OCI-LY7 (cell line): Measurements from ENCODE around the gene ELAVL2. TPM values are rescaled to one million over a fixed set of nuclear protein-coding genes. Genes with fewer than 3 reads are reported as not detected.

ENCODE experiments used
- BruUV-seq: library from RNA; stranded (reverse); fragments of 400-500 nt; replicated peaks from 2 replicates; lab custom pipeline; 2021; lab: Mats Ljungman, UMichigan
- CTCF ChIA-PET: fragments of 300-600 bp; sonication (Branson Sonifier 250); formaldehyde crosslinking; loops from one replicate; lab custom pipeline; 2022; ENCODE audit warnings: antibody characterized with exemption; ENCODE audit not compliant: unreplicated experiment; lab: Charles Lee
- POLR2A ChIA-PET: fragments of 300-600 bp; sonication (Branson Sonifier 250); formaldehyde crosslinking; loops from one replicate; lab custom pipeline; 2022; ENCODE audit warnings: antibody characterized with exemption; lab: Charles Lee
- DNase-seq: peaks from one replicate; pipeline ENCODE4 v3.0.0-alpha.2; 2015; ENCODE audit warnings: low spot score
- H2AFZ ChIP-seq: fragments of 200-600 bp; sonication (generic), shearing (Covaris generic); 2 replicates; pipeline ENCODE4 v1.6.1; 2014; ENCODE audit warnings: mild to moderate bottlenecking, antibody characterized with exemption, low read length, moderate library complexity
- H3K27ac ChIP-seq: fragments of 200-600 bp; sonication (generic); 2 replicates; pipeline ENCODE4 v1.5.1; 2014; ENCODE audit warnings: mixed run types, low read depth, mild to moderate bottlenecking, moderate library complexity, low read length, inconsistent platforms; ENCODE audit not compliant: poor library complexity, severe bottlenecking
- H3K36me3 ChIP-seq: fragments of 200-600 bp; sonication (generic); 2 replicates; pipeline ENCODE4 v1.6.1; 2014; ENCODE audit warnings: mild to moderate bottlenecking, antibody characterized with exemption, low read length, moderate library complexity, mixed read lengths; ENCODE audit not compliant: insufficient read depth
- H3K4me1 ChIP-seq: fragments of 200-600 bp; sonication (generic); 2 replicates; pipeline ENCODE4 v1.5.1; 2014; ENCODE audit warnings: mild to moderate bottlenecking, low read length; ENCODE audit not compliant: insufficient read depth, poor library complexity, severe bottlenecking
- H3K4me2 ChIP-seq: fragments of 200-600 bp; sonication (generic); 2 replicates; pipeline ENCODE4 v1.6.1; 2014; ENCODE audit warnings: mild to moderate bottlenecking, low read length
- H3K4me3 ChIP-seq: fragments of 200-600 bp; sonication (generic); 2 replicates; pipeline ENCODE4 v1.5.1; 2014; ENCODE audit warnings: mild to moderate bottlenecking, low read depth, low read length; ENCODE audit not compliant: poor library complexity, severe bottlenecking
- H3K79me2 ChIP-seq: fragments of 200-600 bp; sonication (generic); 2 replicates; pipeline ENCODE4 v1.6.1; 2016; ENCODE audit warnings: low read depth, mild to moderate bottlenecking, low read length, moderate library complexity, mixed read lengths; ENCODE audit not compliant: insufficient read depth
- H3K9me2 ChIP-seq: fragments of 200-600 bp; sonication (generic); 2 replicates; pipeline ENCODE4 v1.6.1; 2016; ENCODE audit warnings: mild to moderate bottlenecking, low read length, mixed read lengths; ENCODE audit not compliant: insufficient read depth
- H3K9me3 ChIP-seq: fragments of 200-600 bp; sonication (generic); 2 replicates; pipeline ENCODE4 v1.6.1; 2014; ENCODE audit warnings: mild to moderate bottlenecking, mixed run types, low read length, mixed read lengths
- H4K20me1 ChIP-seq: fragments of 200-600 bp; sonication (generic); 2 replicates; pipeline ENCODE4 v1.6.1; 2014; ENCODE audit warnings: mild to moderate bottlenecking, antibody characterized with exemption, low read length, moderate library complexity, mixed read lengths; ENCODE audit not compliant: insufficient read depth
- CTCF ChIP-seq: fragments of 200-600 bp; sonication (generic); conservative IDR thresholded peaks from 2 replicates; pipeline ENCODE4 v1.5.1; 2014; ENCODE audit warnings: mild to moderate bottlenecking, antibody characterized with exemption, low read length, moderate library complexity, mixed read lengths
- EZH2phosphoT487 ChIP-seq: fragments of 200-600 bp; sonication (generic); IDR thresholded peaks from 2 replicates; pipeline ENCODE4 v1.6.1; 2018; ENCODE audit warnings: low read depth, borderline replicate concordance, mild to moderate bottlenecking, mixed run types, antibody characterized with exemption, low read length, moderate library complexity, mixed read lengths
- intact Hi-C: fragments of 100-400 bp; cut with micrococcal nuclease; formaldehyde crosslinking; loops from one replicate; pipeline ENCODE4 v1.10.0; 2022; ENCODE audit not compliant: unreplicated experiment
- total RNA-seq, 2 experiments: library from RNA; depleted of rRNA in 1 of 2; stranded (reverse); fragments of >200 nt in 1 of 2; shearing (Covaris generic) in 1 of 2; gene quantifications; 2 replicates each; pipeline ENCODE4 v1.2.3, GENCODE V29; 2014 to 2022

ELAVL2 gene
- total RNA-seq, 2 experiments from 2014 or later, result not detected

DNA sequence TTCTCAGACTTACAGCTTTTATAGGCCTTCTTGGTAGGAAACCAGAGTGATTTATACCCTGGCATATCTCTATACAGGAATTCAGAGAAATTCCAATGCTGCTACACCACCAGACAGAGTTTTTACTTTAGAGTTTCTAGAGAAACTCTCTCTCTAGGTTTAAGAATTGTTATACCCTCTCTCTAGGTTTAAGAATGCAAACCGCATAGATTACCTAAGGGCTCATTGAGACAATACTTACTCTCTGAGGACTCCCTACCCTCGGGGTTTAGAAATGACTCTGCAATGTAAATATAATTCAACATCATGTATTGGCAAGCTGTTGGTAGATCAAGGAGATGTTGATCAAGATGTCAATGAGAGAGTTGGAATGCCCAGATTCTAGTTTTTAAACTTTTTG is 15.3 kb upstream of the ELAVL2 start:
- Histone ChIP-seq H3K4me1 (no peaks in the 10 kb centered on the region), H3K4me2 (no peak overlapping the region), H3K4me3 (no peak overlapping the region), H3K9me2 (no peaks in the 10 kb centered on the region), H2AFZ (no peak overlapping the region), H3K79me2 (no peaks in the 10 kb centered on the region), H4K20me1 (no peaks in the 10 kb centered on the region), H3K36me3 (no peaks in the 10 kb centered on the region), H3K9me3 (no peaks in the 10 kb centered on the region), H3K27ac (no peak overlapping the region)
- CTCF ChIA-PET, result no interaction called here
- no peak for DNase-seq
- intact Hi-C loops, result no loop called here
- no peak for TF ChIP-seq CTCF
- TF ChIP-seq EZH2phosphoT487, result no peak
- no TSS peak for BruUV-seq
- POLR2A ChIA-PET, result no interaction called here

- H3K4me2 ChIP-seq, result no peak overlapping the region
- ChIA-PET CTCF (no interaction called here), POLR2A (interaction anchor here (0.5 to 0.6 kb wide), 2 partner anchors 15 to 120 kb away, joined by 3 read pairs; no protein-coding TSS in a partner anchor)
- TF ChIP-seq CTCF, result no peak
- no peak for TF ChIP-seq EZH2phosphoT487
- no peak for DNase-seq
- intact Hi-C loops, result no loop called here
- H3K4me3 ChIP-seq, result no peak overlapping the region
- H3K9me2 ChIP-seq, result no peaks in the 10 kb centered on the region
- no peaks in the 10 kb centered on the region for H4K20me1 ChIP-seq
- no peaks in the 10 kb centered on the region for H3K79me2 ChIP-seq
- H2AFZ ChIP-seq, result no peak overlapping the region
- BruUV-seq, result no TSS peak
- no peaks in the 10 kb centered on the region for H3K4me1 ChIP-seq
- no peak overlapping the region for H3K27ac ChIP-seq
- H3K36me3 ChIP-seq, result no peaks in the 10 kb centered on the region
- no peaks in the 10 kb centered on the region for H3K9me3 ChIP-seq
Measured at GRCh38 chr9:23837038-23837437, 11.0 kb upstream of the ELAVL2 start.

GRCh38 chr9:23830929-23831730 is 5.1 kb upstream of the ELAVL2 start:
- H4K20me1 ChIP-seq, result no peaks in the 10 kb centered on the region; the same call in 1 of the 2 replicates
- H3K4me3 ChIP-seq, result no peak overlapping the region
- CTCF ChIA-PET, result no interaction called here
- H3K4me2 ChIP-seq, result no peak overlapping the region
- no peaks in the 10 kb centered on the region for H3K9me3 ChIP-seq
- intact Hi-C loops, result no loop called here
- H3K36me3 ChIP-seq, result no peaks in the 10 kb centered on the region
- no TSS peak for BruUV-seq
- no peaks in the 10 kb centered on the region for H3K4me1 ChIP-seq
- H3K27ac ChIP-seq, result no peak overlapping the region
- POLR2A ChIA-PET, result no interaction called here
- no peak for DNase-seq
- no peaks in the 10 kb centered on the region for H3K9me2 ChIP-seq
- H2AFZ ChIP-seq, result no peak overlapping the region
- H3K79me2 ChIP-seq, result no peaks in the 10 kb centered on the region
- no peak for TF ChIP-seq CTCF
